A549 (cell line): ENCODE data around the gene AMDHD1.

Source experiments
- CHD2 ChIP-seq: fragments of 150-350 bp; IDR thresholded peaks from 2 replicates; pipeline ENCODE4 v1.6.1; 2014; ENCODE audit warnings: low read length; ENCODE audit not compliant: partially characterized antibody
- EP300 ChIP-seq, 2 experiments: fragments of >200 bp; sonication (Bioruptor Twin); formaldehyde crosslinking; IDR thresholded peaks; 2 replicates in 1 of 2; 3 replicates in 1 of 2; pipeline ENCODE4 v1.6.1; 2016 to 2017
- KDM1A ChIP-seq: fragments of 200-600 bp; sonication (generic); IDR thresholded peaks from 2 replicates; pipeline ENCODE4 v1.6.1; 2016; ENCODE audit warnings: low read depth, mild to moderate bottlenecking
- MAFK ChIP-seq: fragments of 450-650 bp; IDR thresholded peaks from 2 replicates; pipeline ENCODE4 v1.6.1; 2014; ENCODE audit not compliant: partially characterized antibody
- POLR2A ChIP-seq: IDR thresholded peaks from 2 replicates; pipeline ENCODE4 v1.6.1; 2012; ENCODE audit warnings: mild to moderate bottlenecking, low read length
- TF ChIP-seq, protein P1 (sequence below): fragments of >200 bp; sonication (Bioruptor Twin); formaldehyde crosslinking; IDR thresholded peaks from 3 replicates; pipeline ENCODE4 v1.5.1; 2016
- TF ChIP-seq, protein P2 (sequence below): IDR thresholded peaks from 2 replicates; pipeline ENCODE4 v1.6.1; 2012; ENCODE audit warnings: low read depth, borderline replicate concordance

DNA sequence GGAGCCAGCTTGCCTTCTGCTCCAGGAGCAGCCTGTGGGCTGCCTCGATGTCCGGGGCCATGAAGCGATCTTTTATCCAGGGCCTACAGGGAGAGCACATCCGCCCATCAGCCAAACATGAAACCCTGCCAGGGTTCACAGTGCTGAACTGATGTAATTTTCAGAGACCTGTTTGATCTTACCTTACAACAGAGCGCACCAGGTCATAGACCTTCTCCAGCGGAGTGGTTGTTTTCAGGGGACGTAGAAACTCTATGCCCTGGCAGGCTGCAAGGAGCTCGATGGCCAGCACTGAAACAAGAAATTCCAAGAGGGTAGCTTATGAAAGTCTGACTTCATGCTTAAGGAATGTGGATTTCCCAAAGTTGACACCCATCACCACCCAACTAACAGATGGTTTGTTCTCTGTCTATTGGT, 33.3 kb downstream of the AMDHD1 start:
- TF ChIP-seq, protein P1, sequence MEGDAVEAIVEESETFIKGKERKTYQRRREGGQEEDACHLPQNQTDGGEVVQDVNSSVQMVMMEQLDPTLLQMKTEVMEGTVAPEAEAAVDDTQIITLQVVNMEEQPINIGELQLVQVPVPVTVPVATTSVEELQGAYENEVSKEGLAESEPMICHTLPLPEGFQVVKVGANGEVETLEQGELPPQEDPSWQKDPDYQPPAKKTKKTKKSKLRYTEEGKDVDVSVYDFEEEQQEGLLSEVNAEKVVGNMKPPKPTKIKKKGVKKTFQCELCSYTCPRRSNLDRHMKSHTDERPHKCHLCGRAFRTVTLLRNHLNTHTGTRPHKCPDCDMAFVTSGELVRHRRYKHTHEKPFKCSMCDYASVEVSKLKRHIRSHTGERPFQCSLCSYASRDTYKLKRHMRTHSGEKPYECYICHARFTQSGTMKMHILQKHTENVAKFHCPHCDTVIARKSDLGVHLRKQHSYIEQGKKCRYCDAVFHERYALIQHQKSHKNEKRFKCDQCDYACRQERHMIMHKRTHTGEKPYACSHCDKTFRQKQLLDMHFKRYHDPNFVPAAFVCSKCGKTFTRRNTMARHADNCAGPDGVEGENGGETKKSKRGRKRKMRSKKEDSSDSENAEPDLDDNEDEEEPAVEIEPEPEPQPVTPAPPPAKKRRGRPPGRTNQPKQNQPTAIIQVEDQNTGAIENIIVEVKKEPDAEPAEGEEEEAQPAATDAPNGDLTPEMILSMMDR: no peak
- TF ChIP-seq, protein P2, sequence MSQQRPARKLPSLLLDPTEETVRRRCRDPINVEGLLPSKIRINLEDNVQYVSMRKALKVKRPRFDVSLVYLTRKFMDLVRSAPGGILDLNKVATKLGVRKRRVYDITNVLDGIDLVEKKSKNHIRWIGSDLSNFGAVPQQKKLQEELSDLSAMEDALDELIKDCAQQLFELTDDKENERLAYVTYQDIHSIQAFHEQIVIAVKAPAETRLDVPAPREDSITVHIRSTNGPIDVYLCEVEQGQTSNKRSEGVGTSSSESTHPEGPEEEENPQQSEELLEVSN: no peak
- no peak for TF ChIP-seq POLR2A
- TF ChIP-seq EP300 (IDR thresholded peaks at IDR 0.05): no peak
- no peak for TF ChIP-seq MAFK
- TF ChIP-seq KDM1A: no peak
- TF ChIP-seq CHD2: no peak
